ENCODE measurements around the gene TTLL12.

Gene TTLL12

GRCh38 chr22:43179911-43180195 is 7.1 kb downstream of the TTLL12 start:
- no peak overlapping the region for H3K9ac ChIP-seq (ENCODE audit: low read length)

GRCh38 chr22:43179146-43179910 is 7.6 kb downstream of the TTLL12 start:
- Histone ChIP-seq H3K9me2 (replicated peaks; ENCODE audit: insufficient read depth, low read length) (no peaks in the 10 kb centered on the region), H3K4me3 (ENCODE audit: low read length) (no peak overlapping the region), H3K36me3 (replicated peaks; ENCODE audit: insufficient read depth, low read length) (peaks cover 9% of the 10 kb centered on the region), H3K4me2 (ENCODE audit: low read depth, low read length) (no peak overlapping the region), H3K79me2 (ENCODE audit: low read length) (peaks cover 22% of the 10 kb centered on the region), H3K9ac (ENCODE audit: low read length) (no peak overlapping the region), H3K27ac (ENCODE audit: low read length) (no peak overlapping the region), H3K9me3 (replicated peaks; ENCODE audit: insufficient read depth, low read length) (no peaks in the 10 kb centered on the region), H3K4me1 (ENCODE audit: low read length) (no peaks in the 10 kb centered on the region), H4K20me1 (ENCODE audit: insufficient read depth, low read length) (no peaks in the 10 kb centered on the region), H3F3A (ENCODE audit: insufficient read depth, low read length) (no peaks in the 10 kb centered on the region), H3K27me3 (replicated peaks; ENCODE audit: insufficient read depth, low read length) (no peaks in the 10 kb centered on the region), H2AFZ (ENCODE audit: low read length) (no peak overlapping the region)
- TF ChIP-seq EZH2phosphoT487 (IDR thresholded peaks at IDR 0.05; ENCODE audit: low read length) (no peak), EZH2 (optimal IDR thresholded peaks at IDR 0.05; ENCODE audit: low read depth, low read length) (no peak), CTCF (IDR thresholded peaks at IDR 0.05; ENCODE audit: low read length) (no peak)
- no peak for DNase-seq

More at GRCh38 chr22:43179911-43180195, 7.1 kb downstream of the TTLL12 start:
- TF ChIP-seq EZH2phosphoT487 (IDR thresholded peaks at IDR 0.05; ENCODE audit: low read length) (no peak), CTCF (IDR thresholded peaks at IDR 0.05; ENCODE audit: low read length) (no peak), EZH2 (optimal IDR thresholded peaks at IDR 0.05; ENCODE audit: low read depth, low read length) (no peak)
- H3F3A ChIP-seq (ENCODE audit: insufficient read depth, low read length), result no peaks in the 10 kb centered on the region
- no peak for DNase-seq
- H3K9me2 ChIP-seq (replicated peaks; ENCODE audit: insufficient read depth, low read length), result no peaks in the 10 kb centered on the region
- no peaks in the 10 kb centered on the region for H4K20me1 ChIP-seq (ENCODE audit: insufficient read depth, low read length)
- H3K27me3 ChIP-seq (replicated peaks; ENCODE audit: insufficient read depth, low read length), result no peaks in the 10 kb centered on the region
- no peak overlapping the region for H3K4me3 ChIP-seq (ENCODE audit: low read length)
- no peak overlapping the region for H2AFZ ChIP-seq (ENCODE audit: low read length)
- H3K4me2 ChIP-seq (ENCODE audit: low read depth, low read length), result no peak overlapping the region
- peaks cover 28% of the 10 kb centered on the region for H3K79me2 ChIP-seq (ENCODE audit: low read length)
- H3K36me3 ChIP-seq (replicated peaks; ENCODE audit: insufficient read depth, low read length), result peaks cover 9% of the 10 kb centered on the region
- no peaks in the 10 kb centered on the region for H3K9me3 ChIP-seq (replicated peaks; ENCODE audit: insufficient read depth, low read length)
- H3K27ac ChIP-seq (ENCODE audit: low read length), result no peak overlapping the region
- H3K4me1 ChIP-seq (ENCODE audit: low read length), result no peaks in the 10 kb centered on the region

- Histone ChIP-seq H3K27ac (ENCODE audit: low read length) (no peak overlapping the region), H2AFZ (ENCODE audit: low read length) (no peak overlapping the region), H3K9ac (ENCODE audit: low read length) (no peak overlapping the region), H3K4me1 (ENCODE audit: low read length) (no peaks in the 10 kb centered on the region), H3K9me2 (replicated peaks; ENCODE audit: insufficient read depth, low read length) (no peaks in the 10 kb centered on the region), H3K9me3 (replicated peaks; ENCODE audit: insufficient read depth, low read length) (no peaks in the 10 kb centered on the region), H3K4me2 (ENCODE audit: low read depth, low read length) (no peak overlapping the region), H3K79me2 (ENCODE audit: low read length) (peaks cover 4% of the 10 kb centered on the region), H3F3A (ENCODE audit: insufficient read depth, low read length) (no peaks in the 10 kb centered on the region), H3K27me3 (replicated peaks; ENCODE audit: insufficient read depth, low read length) (no peaks in the 10 kb centered on the region), H3K4me3 (ENCODE audit: low read length) (no peak overlapping the region), H3K36me3 (replicated peaks; ENCODE audit: insufficient read depth, low read length) (peaks cover 9% of the 10 kb centered on the region), H4K20me1 (ENCODE audit: insufficient read depth, low read length) (no peaks in the 10 kb centered on the region)
- no peak for TF ChIP-seq EZH2 (optimal IDR thresholded peaks at IDR 0.05; ENCODE audit: low read depth, low read length)
- TF ChIP-seq EZH2phosphoT487 (IDR thresholded peaks at IDR 0.05; ENCODE audit: low read length), result no peak
- no peak for TF ChIP-seq CTCF (IDR thresholded peaks at IDR 0.05; ENCODE audit: low read length)
- DNase-seq, result no peak
Measured at GRCh38 chr22:43177479-43177878, 9.5 kb downstream of the TTLL12 start.
